ENCODE data around the gene PLAC1. TPM values are rescaled to one million over a fixed set of nuclear protein-coding genes. Genes with fewer than 3 reads are reported as not detected.

The PLAC1 gene
- total and polyA plus RNA-seq, 2 of the 13 experiments (the other 11 are each of a cell fraction or from before 2014, with no cell fraction given), result 0.40 to 2.7 TPM

DNA sequence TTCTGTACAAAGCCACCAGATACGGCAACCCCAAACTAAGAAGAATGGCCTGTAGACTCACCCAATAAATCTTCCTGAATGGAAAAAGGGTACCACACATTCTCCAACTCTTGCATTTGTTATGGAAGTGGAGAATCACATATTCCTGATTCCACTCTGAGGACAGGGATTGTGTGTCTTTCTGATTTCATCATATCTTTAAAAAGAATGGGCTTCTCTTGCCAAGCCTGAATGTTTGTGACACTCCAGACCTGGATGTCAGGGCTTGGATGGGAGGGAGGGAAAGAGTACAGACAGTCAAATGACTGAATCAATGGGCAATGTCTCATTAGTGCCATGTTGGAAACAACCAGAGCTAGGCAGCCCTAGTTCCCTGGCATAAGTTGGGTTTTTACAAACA is 77.4 kb downstream of the PLAC1 start:
- H4K20me1 ChIP-seq (ENCODE audit: insufficient read depth, low read length), result no peaks in the 10 kb centered on the region
- no peak overlapping the region for H3K27ac ChIP-seq (ENCODE audit: extremely low read length, insufficient read depth, low read length)
- H3K4me3 ChIP-seq (replicated peaks in 1 of 3; ENCODE audit: insufficient read depth in 1 of 3, low read depth in 2 of 3, low read length in 3 of 3), result no peak overlapping the region
- WGBS (ENCODE audit: low lambda C conversion rate), result 77% methylated on average over 1 of the region's 1 CpG
- no TSS peak for BruUV-seq (replicated peaks)
- ATAC-seq (no peak), FAIRE-seq (no peak), DNase-seq (ENCODE audit: low spot score) (no peak)
- peaks cover 11% of the 10 kb centered on the region; the same call in 1 of the 2 replicates for H3K4me1 ChIP-seq (ENCODE audit: insufficient read depth, low read length)
- intact Hi-C loops (cut with micrococcal nuclease; ENCODE audit: unreplicated experiment), result no loop called here
- no peaks in the 10 kb centered on the region for H3K79me2 ChIP-seq (ENCODE audit: insufficient read depth, low read length)
- H3K4me2 ChIP-seq (ENCODE audit: low read depth, low read length), result no peak overlapping the region
- no peaks in the 10 kb centered on the region for H3K36me3 ChIP-seq (replicated peaks in 1 of 2; ENCODE audit: control insufficient read depth in 1 of 2, insufficient read depth in 2 of 2, low read length in 2 of 2)
- no peak overlapping the region for H3K9ac ChIP-seq (ENCODE audit: insufficient read depth, low read depth, low read length)
- H3K9me3 ChIP-seq (ENCODE audit: low read length), result no peaks in the 10 kb centered on the region
- in situ Hi-C loops (cut with HindIII; ENCODE audit: extremely low pct_ligation_motif_present, low pct_unique_long_range_greater_than_20kb), result no loop called here
- no peak for TF ChIP-seq ZFP41 (CRISPR knock-in tag; IDR thresholded peaks at IDR 0.05; ENCODE audit: borderline replicate concordance)
- no peak for TF ChIP-seq CHCHD3 (CRISPR knock-in tag; IDR thresholded peaks at IDR 0.05)
- TF ChIP-seq ATF1 (CRISPR knock-in tag; IDR thresholded peaks at IDR 0.05), result no peak
- TF ChIP-seq ZNF678 (CRISPR knock-in tag; IDR thresholded peaks at IDR 0.05), result no peak
- no peak for TF ChIP-seq ISL2 (CRISPR knock-in tag; IDR thresholded peaks at IDR 0.05)
- no peak for TF ChIP-seq FOXJ3 (CRISPR knock-in tag; IDR thresholded peaks at IDR 0.05; ENCODE audit: borderline replicate concordance)
- no peak for TF ChIP-seq CREM (IDR thresholded peaks at IDR 0.05)
- no peak for TF ChIP-seq CREM (CRISPR knock-in tag; IDR thresholded peaks at IDR 0.05)
- TF ChIP-seq MTA3 (CRISPR knock-in tag; IDR thresholded peaks at IDR 0.05), result no peak
- TF ChIP-seq, protein P1, sequence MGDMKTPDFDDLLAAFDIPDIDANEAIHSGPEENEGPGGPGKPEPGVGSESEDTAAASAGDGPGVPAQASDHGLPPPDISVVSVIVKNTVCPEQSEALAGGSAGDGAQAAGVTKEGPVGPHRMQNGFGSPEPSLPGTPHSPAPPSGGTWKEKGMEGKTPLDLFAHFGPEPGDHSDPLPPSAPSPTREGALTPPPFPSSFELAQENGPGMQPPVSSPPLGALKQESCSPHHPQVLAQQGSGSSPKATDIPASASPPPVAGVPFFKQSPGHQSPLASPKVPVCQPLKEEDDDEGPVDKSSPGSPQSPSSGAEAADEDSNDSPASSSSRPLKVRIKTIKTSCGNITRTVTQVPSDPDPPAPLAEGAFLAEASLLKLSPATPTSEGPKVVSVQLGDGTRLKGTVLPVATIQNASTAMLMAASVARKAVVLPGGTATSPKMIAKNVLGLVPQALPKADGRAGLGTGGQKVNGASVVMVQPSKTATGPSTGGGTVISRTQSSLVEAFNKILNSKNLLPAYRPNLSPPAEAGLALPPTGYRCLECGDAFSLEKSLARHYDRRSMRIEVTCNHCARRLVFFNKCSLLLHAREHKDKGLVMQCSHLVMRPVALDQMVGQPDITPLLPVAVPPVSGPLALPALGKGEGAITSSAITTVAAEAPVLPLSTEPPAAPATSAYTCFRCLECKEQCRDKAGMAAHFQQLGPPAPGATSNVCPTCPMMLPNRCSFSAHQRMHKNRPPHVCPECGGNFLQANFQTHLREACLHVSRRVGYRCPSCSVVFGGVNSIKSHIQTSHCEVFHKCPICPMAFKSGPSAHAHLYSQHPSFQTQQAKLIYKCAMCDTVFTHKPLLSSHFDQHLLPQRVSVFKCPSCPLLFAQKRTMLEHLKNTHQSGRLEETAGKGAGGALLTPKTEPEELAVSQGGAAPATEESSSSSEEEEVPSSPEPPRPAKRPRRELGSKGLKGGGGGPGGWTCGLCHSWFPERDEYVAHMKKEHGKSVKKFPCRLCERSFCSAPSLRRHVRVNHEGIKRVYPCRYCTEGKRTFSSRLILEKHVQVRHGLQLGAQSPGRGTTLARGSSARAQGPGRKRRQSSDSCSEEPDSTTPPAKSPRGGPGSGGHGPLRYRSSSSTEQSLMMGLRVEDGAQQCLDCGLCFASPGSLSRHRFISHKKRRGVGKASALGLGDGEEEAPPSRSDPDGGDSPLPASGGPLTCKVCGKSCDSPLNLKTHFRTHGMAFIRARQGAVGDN (CRISPR knock-in tag; IDR thresholded peaks at IDR 0.05), result no peak
- TF ChIP-seq ZNF556 (CRISPR knock-in tag; IDR thresholded peaks at IDR 0.05; ENCODE audit: borderline replicate concordance), result no peak
- no peak for TF ChIP-seq SMAD9 (CRISPR knock-in tag; IDR thresholded peaks at IDR 0.05)
- TF ChIP-seq ZNF251 (CRISPR knock-in tag; IDR thresholded peaks at IDR 0.05), result no peak
- TF ChIP-seq, protein P2, sequence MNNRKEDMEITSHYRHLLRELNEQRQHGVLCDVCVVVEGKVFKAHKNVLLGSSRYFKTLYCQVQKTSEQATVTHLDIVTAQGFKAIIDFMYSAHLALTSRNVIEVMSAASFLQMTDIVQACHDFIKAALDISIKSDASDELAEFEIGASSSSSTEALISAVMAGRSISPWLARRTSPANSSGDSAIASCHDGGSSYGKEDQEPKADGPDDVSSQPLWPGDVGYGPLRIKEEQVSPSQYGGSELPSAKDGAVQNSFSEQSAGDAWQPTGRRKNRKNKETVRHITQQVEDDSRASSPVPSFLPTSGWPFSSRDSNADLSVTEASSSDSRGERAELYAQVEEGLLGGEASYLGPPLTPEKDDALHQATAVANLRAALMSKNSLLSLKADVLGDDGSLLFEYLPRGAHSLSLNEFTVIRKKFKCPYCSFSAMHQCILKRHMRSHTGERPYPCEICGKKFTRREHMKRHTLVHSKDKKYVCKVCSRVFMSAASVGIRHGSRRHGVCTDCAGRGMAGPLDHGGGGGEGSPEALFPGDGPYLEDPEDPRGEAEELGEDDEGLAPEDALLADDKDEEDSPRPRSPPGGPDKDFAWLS (CRISPR knock-in tag; IDR thresholded peaks at IDR 0.05; ENCODE audit: borderline replicate concordance), result no peak
- TF ChIP-seq, protein P3, sequence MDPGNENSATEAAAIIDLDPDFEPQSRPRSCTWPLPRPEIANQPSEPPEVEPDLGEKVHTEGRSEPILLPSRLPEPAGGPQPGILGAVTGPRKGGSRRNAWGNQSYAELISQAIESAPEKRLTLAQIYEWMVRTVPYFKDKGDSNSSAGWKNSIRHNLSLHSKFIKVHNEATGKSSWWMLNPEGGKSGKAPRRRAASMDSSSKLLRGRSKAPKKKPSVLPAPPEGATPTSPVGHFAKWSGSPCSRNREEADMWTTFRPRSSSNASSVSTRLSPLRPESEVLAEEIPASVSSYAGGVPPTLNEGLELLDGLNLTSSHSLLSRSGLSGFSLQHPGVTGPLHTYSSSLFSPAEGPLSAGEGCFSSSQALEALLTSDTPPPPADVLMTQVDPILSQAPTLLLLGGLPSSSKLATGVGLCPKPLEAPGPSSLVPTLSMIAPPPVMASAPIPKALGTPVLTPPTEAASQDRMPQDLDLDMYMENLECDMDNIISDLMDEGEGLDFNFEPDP (CRISPR knock-in tag; conservative IDR thresholded peaks at IDR 0.05), result no peak
- ChIA-PET CTCF (ENCODE audit: low intra/inter-chr PET ratio, low total read pairs) (no interaction called here), POLR2A (no interaction called here)
- H2AFZ ChIP-seq (ENCODE audit: low read length), result no peak overlapping the region
- no peaks in the 10 kb centered on the region for H3K27me3 ChIP-seq (ENCODE audit: control insufficient read depth in 1 of 2, insufficient read depth in 2 of 2, low read length in 2 of 2)

Measured in HepG2 (cell line).